Spleen (tissue), 7 donors: ENCODE data around the gene EHBP1L1.
A peak's percentile ranks its signal among the peaks of the same experiment; 100 is the strongest.

ENCODE experiments used
- CTCF ChIP-seq, 11 experiments: fragments of 200-600 bp in 7 of 11; fragments of 450-650 bp in 4 of 11; sonication (generic) in 4 of 11; IDR thresholded peaks in 8 of 11; conservative IDR thresholded peaks in 3 of 11; 1 replicate in 7 of 11; 2 replicates in 4 of 11; pipeline versions ENCODE4 v1.4.0 to v1.8.0; 2016 to 2021; ENCODE audit warnings: antibody characterized with exemption in 11 of 11, inconsistent platforms in 4 of 11, mild to moderate bottlenecking in 1 of 11
- POLR2A ChIP-seq, 3 donors: fragments of 450-650 bp; IDR thresholded peaks; one replicate each; pipeline ENCODE4 v1.5.1; 2017; ENCODE audit warnings: antibody characterized with exemption in 3 of 3, mild to moderate bottlenecking in 1 of 3
- POLR2AphosphoS5 ChIP-seq, 3 donors: sonication (generic); formaldehyde crosslinking; IDR thresholded peaks; one replicate each; pipeline ENCODE4 v1.5.1; 2017; ENCODE audit warnings: antibody characterized with exemption in 3 of 3
- donor health status: DM: no; HTN: no; CAD: no; lungs with moderate emphysema.
- donor health status: DM: no; HTN: no; CAD: no.
- donor health status: DM: no; HTN: no; CAD: no.

- TF ChIP-seq POLR2A (IDR thresholded peaks at IDR 0.05), result no peak
- no peak for TF ChIP-seq CTCF (IDR thresholded peaks at IDR 0.05 in 8 of 11, conservative IDR thresholded peaks at IDR 0.05 in 3 of 11)
- TF ChIP-seq POLR2AphosphoS5 (IDR thresholded peaks at IDR 0.05), result peak in 1 of 3 donors; percentile 46
Measured at GRCh38 chr11:65634109-65634436, 58.2 kb downstream of the EHBP1L1 start.
